PC-3 (cell line): Measurements from ENCODE around the gene IQCC.

Experiments
- CTCF ChIP-seq: fragments of 300-600 bp; sonication (generic); conservative IDR thresholded peaks from 2 replicates; pipeline ENCODE4 v1.5.1; 2017; ENCODE audit warnings: antibody characterized with exemption, low read depth, mild to moderate bottlenecking, low read length
- EZH2 ChIP-seq: fragments of 300-600 bp; sonication (generic); IDR thresholded peaks from one replicate; pipeline ENCODE4 v1.6.1; 2017; ENCODE audit warnings: antibody characterized with exemption, mild to moderate bottlenecking, low read length; ENCODE audit not compliant: unreplicated experiment
- EZH2phosphoT487 ChIP-seq: fragments of 300-600 bp; sonication (generic); IDR thresholded peaks from 2 replicates; pipeline ENCODE4 v1.6.1; 2018; ENCODE audit warnings: mild to moderate bottlenecking, antibody characterized with exemption, low read length, borderline replicate concordance

- TF ChIP-seq CTCF (no peak), EZH2 (no peak), EZH2phosphoT487 (no peak)
These were observed 51.2 kb downstream of the IQCC start for GRCh38 chr1:32256473-32257226.
